ENCODE results near the gene SYNDIG1.

The SYNDIG1 gene

GRCh38 chr20:24699321-24700165 is 230.1 kb downstream of the SYNDIG1 start:
- no peak for DNase-seq

- no peak for DNase-seq
These were observed 230.9 kb downstream of the SYNDIG1 start for GRCh38 chr20:24700166-24700860.

- DNase-seq: no peak
These were observed 231.6 kb downstream of the SYNDIG1 start for GRCh38 chr20:24701027-24701426.

- no peak for DNase-seq
These were observed 232.2 kb downstream of the SYNDIG1 start for GRCh38 chr20:24701668-24702067.

- no peak for DNase-seq
These were observed 233.3 kb downstream of the SYNDIG1 start for GRCh38 chr20:24702501-24703283.

- DNase-seq: no peak
These were observed 233.8 kb downstream of the SYNDIG1 start for GRCh38 chr20:24703284-24703610.

GRCh38 chr20:24704899-24705298 is 235.5 kb downstream of the SYNDIG1 start:
- no peak for DNase-seq

- DNase-seq: no peak
These were observed 236.1 kb downstream of the SYNDIG1 start for GRCh38 chr20:24705486-24705885.

- DNase-seq: no peak
These were observed 239.2 kb downstream of the SYNDIG1 start for GRCh38 chr20:24708411-24709295.
